D721Med (cell line): ENCODE measurements around the gene KRT34.

ENCODE experiments used
- DNase-seq: peaks from one replicate; pipeline ENCODE4 v3.0.0; 2011; ENCODE audit warnings: low spot score; ENCODE audit not compliant: insufficient read length
- FAIRE-seq: peaks from 2 replicates; lab custom pipeline; 2011; peaks lifted over from hg19 to GRCh38; lab: Jason Lieb, UNC
- TF ChIP-seq, protein P1 (sequence below): IDR thresholded peaks from 2 replicates; pipeline ENCODE4 v1.5.1; 2012; ENCODE audit warnings: mild to moderate bottlenecking, control low read depth; ENCODE audit not compliant: insufficient read depth; ENCODE audit errors: missing control alignments

KRT34 gene

DNA sequence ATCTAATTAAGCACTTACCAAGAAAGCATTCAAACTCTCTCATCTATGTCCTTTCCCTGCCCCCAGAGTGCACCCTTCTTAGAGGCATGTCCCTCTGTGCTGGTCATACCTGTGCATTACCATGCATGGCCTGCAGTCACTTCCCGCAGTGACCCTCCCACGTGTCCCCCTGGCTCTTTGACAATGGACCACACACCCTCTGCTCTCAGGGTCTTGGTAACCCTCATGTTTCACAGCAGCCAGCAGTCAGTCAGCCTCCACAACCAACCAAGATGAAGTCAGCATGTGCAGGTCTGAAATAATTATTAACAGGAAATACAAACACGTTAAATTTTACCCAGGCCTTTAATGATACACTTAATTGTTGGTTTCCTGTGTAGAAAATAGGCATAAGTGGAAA is 41.6 kb downstream of the KRT34 start:
- DNase-seq (no peak), FAIRE-seq (no peak)
- TF ChIP-seq, protein P1, sequence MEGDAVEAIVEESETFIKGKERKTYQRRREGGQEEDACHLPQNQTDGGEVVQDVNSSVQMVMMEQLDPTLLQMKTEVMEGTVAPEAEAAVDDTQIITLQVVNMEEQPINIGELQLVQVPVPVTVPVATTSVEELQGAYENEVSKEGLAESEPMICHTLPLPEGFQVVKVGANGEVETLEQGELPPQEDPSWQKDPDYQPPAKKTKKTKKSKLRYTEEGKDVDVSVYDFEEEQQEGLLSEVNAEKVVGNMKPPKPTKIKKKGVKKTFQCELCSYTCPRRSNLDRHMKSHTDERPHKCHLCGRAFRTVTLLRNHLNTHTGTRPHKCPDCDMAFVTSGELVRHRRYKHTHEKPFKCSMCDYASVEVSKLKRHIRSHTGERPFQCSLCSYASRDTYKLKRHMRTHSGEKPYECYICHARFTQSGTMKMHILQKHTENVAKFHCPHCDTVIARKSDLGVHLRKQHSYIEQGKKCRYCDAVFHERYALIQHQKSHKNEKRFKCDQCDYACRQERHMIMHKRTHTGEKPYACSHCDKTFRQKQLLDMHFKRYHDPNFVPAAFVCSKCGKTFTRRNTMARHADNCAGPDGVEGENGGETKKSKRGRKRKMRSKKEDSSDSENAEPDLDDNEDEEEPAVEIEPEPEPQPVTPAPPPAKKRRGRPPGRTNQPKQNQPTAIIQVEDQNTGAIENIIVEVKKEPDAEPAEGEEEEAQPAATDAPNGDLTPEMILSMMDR: no peak

DNA sequence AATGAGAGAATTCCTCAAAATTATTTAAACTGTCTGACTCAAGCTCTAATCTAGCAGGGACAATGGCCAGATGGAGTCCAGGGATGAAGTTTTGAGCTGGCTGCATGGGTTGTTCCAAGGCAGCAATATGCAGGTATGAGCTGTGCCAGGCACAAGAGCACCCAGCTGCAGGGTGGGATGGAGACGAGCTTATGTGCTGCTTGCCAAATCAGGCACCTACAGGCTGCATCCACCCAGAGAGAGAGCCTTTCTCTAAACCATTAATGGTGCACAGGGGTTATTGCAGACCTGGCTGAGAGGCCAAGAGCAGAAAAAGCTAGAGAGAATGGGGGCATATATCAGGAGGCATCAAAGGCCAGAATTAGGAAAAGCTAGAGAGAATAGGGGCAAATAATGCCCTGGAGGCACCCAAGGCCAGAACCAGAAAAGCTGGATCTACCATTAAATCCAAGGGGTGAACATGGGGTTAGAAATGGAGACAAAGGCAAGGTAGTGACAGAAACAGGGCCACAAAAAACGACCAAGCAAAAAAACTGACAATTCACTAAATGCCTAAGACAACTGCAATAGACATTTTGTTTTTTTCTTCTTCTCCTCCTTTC is 42.4 kb downstream of the KRT34 start:
- TF ChIP-seq, protein P1: no peak
- FAIRE-seq: no peak
- DNase-seq: no peak

DNA sequence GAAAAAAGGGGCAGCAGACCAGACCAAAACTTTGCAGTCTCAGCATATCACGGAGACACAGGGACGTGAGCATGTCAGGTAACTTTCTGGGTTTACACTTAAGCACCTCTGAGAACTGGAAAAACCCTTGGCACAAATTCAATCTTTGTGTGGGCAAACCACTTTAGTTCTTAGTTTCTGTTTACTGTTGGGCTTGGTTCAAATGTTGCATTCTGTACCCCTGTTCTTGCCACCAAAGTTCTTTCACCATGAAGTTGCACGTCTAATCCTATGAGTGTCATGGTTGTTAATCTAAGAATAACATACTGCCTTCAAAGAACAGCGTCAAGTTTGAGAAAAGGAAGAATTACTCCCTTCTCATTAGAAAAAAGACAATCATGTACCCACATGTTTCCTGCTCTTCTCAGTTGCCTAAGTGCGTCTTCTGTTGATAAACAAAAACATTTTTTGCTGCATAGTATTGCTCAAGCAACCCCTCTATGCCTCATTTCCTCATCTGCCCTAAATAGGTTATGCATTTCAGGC is 43.1 kb downstream of the KRT34 start:
- no peak for FAIRE-seq
- no peak for DNase-seq

DNA sequence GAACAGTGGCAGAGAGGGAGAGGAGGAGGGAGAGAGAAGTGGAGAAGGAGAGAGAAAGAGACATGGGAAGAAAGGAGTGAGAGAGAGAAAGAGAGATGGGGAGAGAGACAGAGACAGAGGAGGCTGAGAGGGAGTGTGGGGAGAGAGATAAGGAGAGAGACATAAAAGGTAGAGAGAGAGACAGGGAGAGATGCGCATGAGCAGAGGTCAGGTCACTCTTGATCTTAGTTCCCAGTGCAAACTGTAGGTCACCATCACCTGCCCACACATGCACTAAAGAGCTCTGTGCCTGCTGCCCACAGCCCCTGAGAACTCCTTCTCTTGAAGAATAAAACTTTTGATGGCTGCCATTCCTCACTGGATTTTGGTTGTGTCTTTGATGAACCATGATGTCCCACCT is 46.4 kb downstream of the KRT34 start:
- DNase-seq: no peak
- no peak for FAIRE-seq
- TF ChIP-seq, protein P1: no peak

More for the DNA sequence above, 43.1 kb downstream of the KRT34 start:
- TF ChIP-seq, protein P1: no peak

DNA sequence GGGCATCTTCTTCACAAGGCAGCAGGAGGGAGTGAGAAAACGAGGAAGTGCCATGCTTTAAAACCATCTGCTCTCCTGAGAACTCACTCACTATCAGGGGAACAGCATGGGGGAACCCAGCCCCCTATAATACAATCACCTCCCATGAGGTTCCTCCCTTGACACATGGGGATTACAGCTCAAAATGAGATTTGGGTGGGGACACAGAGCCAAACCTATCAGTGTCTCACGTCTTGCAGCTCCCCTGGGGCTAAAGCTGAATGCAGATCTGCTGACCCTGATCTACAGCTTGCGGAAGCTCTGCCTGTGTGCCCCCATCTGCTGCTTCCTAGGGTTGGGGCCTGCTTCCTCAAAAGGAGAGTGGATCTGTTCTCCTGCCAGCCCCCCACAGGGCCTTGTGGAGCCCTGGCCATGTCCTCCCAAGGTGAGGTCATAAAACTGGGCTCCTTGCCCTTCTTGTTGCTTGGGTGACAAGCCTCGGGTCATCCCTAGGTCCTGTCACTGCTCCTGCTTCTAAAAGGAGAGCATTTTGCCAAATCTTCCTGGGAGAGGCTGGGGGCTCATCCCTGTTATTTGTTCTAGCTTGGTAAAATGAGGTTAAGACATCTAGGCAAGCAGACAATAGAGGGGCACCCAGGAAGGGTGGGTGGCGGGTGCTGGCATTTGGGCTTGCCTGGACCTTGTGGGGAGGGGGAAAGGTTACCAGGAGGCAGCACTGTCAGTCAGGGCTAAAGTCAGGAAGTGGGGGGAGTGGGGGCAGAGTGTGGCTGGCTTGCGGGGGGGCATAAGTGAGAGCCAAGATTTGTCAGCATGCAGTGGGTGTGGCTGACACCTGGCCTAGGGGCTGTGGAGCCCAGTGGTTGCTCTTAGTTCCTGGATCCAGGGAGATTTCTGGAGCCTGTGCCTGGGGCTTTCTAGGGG is 47.5 kb downstream of the KRT34 start:
- TF ChIP-seq, protein P1: no peak
- FAIRE-seq (no peak), DNase-seq (no peak)

DNA sequence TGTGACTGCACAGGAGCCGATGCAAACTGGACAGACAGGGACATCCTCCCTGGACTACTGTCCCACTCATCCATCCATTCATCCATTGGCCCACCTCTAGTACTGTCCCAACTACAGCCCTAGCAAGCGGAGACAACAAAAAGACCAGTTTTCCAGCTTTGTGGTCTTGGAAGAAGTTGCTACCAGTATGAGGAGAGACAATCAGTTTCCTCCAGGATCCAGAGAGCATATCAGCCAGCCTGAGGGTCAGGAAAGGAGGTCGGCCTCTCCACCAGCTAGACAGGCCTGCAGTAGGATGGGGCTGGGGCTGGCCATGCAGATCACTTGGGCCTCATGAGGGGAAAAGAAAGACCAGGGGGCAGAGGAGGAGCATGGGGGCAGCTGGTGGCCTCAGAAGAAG is 48.3 kb downstream of the KRT34 start:
- TF ChIP-seq, protein P1: no peak
- DNase-seq: no peak
- no peak for FAIRE-seq
